NB4 (cell line): ENCODE measurements around the gene ZEB2.

Experiments
- DNase-seq: peaks from one replicate; pipeline ENCODE4 v3.0.0; 2010; ENCODE audit warnings: low read depth
- H3K4me3 ChIP-seq: one replicate; pipeline ENCODE4 v1.5.1; 2011; ENCODE audit warnings: mild to moderate bottlenecking, low read depth, low read length, moderate library complexity
- CTCF ChIP-seq: IDR thresholded peaks from one replicate; pipeline ENCODE4 v1.5.1; 2012; ENCODE audit warnings: low read depth, low read length
- MAX ChIP-seq: IDR thresholded peaks from 2 replicates; pipeline ENCODE4 v1.6.1; 2011; ENCODE audit warnings: low read depth, low read length
- MYC ChIP-seq: IDR thresholded peaks from 2 replicates; pipeline ENCODE4 v1.6.1; 2011; ENCODE audit warnings: low read depth, low read length
- POLR2A ChIP-seq: IDR thresholded peaks from 2 replicates; pipeline ENCODE4 v1.6.1; 2011; ENCODE audit warnings: mild to moderate bottlenecking; ENCODE audit not compliant: insufficient read length; ENCODE audit errors: extremely low read depth

Gene ZEB2

GRCh38 chr2:144548532-144549191 is 28.7 kb upstream of the ZEB2 start:
- no peak for TF ChIP-seq POLR2A
- TF ChIP-seq MAX, result no peak
- TF ChIP-seq CTCF, result no peak
- no peak for TF ChIP-seq MYC
- peak; percentile 80 for DNase-seq
- H3K4me3 ChIP-seq, result no peak overlapping the region

GRCh38 chr2:144548088-144548487 is 28.2 kb upstream of the ZEB2 start:
- H3K4me3 ChIP-seq, result no peak overlapping the region
- TF ChIP-seq POLR2A (no peak), CTCF (no peak), MAX (no peak), MYC (no peak)
- DNase-seq, result no peak

- DNase-seq, result no peak
- TF ChIP-seq MYC (no peak), CTCF (no peak)
- H3K4me3 ChIP-seq, result no peak overlapping the region
Observed at GRCh38 chr2:144547494-144547893, 27.6 kb upstream of the ZEB2 start.

- TF ChIP-seq CTCF, result no peak
- no peak for TF ChIP-seq POLR2A
- TF ChIP-seq MYC, result no peak
- no peak for TF ChIP-seq MAX
- DNase-seq, result no peak
- H3K4me3 ChIP-seq, result no peak overlapping the region
Observed at GRCh38 chr2:144546933-144547332, 27.0 kb upstream of the ZEB2 start.

- DNase-seq, result no peak
- no peak overlapping the region for H3K4me3 ChIP-seq
- TF ChIP-seq MYC (no peak), POLR2A (no peak), CTCF (no peak), MAX (no peak)
Observed at GRCh38 chr2:144545787-144546186, 25.9 kb upstream of the ZEB2 start.

- DNase-seq, result no peak
- TF ChIP-seq POLR2A, result no peak
- TF ChIP-seq MYC, result no peak
- TF ChIP-seq CTCF, result no peak
- TF ChIP-seq MAX, result no peak
- no peak overlapping the region for H3K4me3 ChIP-seq
Observed at GRCh38 chr2:144544053-144544452, 24.1 kb upstream of the ZEB2 start.
